HCT116 (cell line): ENCODE measurements around the gene KCNMB2. TPM values are rescaled to one million over a fixed set of nuclear protein-coding genes. Genes with fewer than 3 reads are reported as not detected.

ENCODE experiments used
- ATAC-seq: fragments of 200-7000 bp; cut with Tn5 transposase; 2 replicates; pipeline ENCODE4 v1.9.1; 2020; ENCODE audit warnings: mild to moderate bottlenecking, moderate library complexity
- BruUV-seq: library from RNA; stranded (reverse); fragments of 400-500 nt; replicated peaks from 2 replicates; lab custom pipeline; 2021; lab: Mats Ljungman, UMichigan
- CTCF ChIA-PET: fragments of 300-600 bp; sonication (Branson Sonifier 250); formaldehyde crosslinking; loops from one replicate; lab custom pipeline; 2021; ENCODE audit warnings: antibody characterized with exemption; lab: Charles Lee
- POLR2A ChIA-PET: fragments of 300-600, 350-600 bp; sonication (Branson Sonifier 250); formaldehyde crosslinking; loops from one replicate; lab custom pipeline; 2021; ENCODE audit warnings: antibody characterized with exemption; lab: Charles Lee
- RAD21 ChIA-PET, 2 experiments: fragments of 300-600 bp; sonication (Branson Sonifier 250); formaldehyde crosslinking; loops; one replicate each; lab custom pipeline; 2023; ENCODE audit warnings: low total read pairs in 2 of 2; ENCODE audit not compliant: uncharacterized antibody in 2 of 2, unreplicated experiment in 2 of 2, low non-redundant PET in 1 of 2; lab: Charles Lee
- DNase-seq: peaks from one replicate; pipeline ENCODE4 v3.0.0-alpha.2; 2010; ENCODE audit warnings: low read depth, low spot score
- H2AFZ ChIP-seq: fragments of 200-600 bp; shearing (Covaris generic), sonication (generic); 2 replicates; pipeline ENCODE4 v1.6.1; 2017; ENCODE audit warnings: low read depth, mixed run types, mixed read lengths, antibody characterized with exemption, low read length; ENCODE audit not compliant: poor library complexity, severe bottlenecking
- H3K27ac ChIP-seq: 2 replicates; pipeline ENCODE4 v1.5.1; 2012; ENCODE audit warnings: low read depth, low read length
- H3K27me3 ChIP-seq: fragments of 200-600 bp; sonication (generic); 2 replicates; pipeline ENCODE4 v1.6.1; 2016; ENCODE audit warnings: mixed run types, low read length, mixed read lengths; ENCODE audit not compliant: insufficient read depth
- H3K36me3 ChIP-seq, 2 experiments: fragments of 200-500 bp in 1 of 2; fragments of 200-600 bp in 1 of 2; sonication (Bioruptor generic) in 1 of 2; sonication (generic) in 1 of 2; 2 replicates each; pipeline versions ENCODE4 v1.5.1 to v1.6.1; 2014 to 2016; ENCODE audit warnings: low read length in 2 of 2, inconsistent platforms in 1 of 2, mixed read lengths in 1 of 2, mixed run types in 1 of 2; ENCODE audit not compliant: insufficient read depth in 2 of 2, control insufficient read depth in 1 of 2
- H3K4me1 ChIP-seq, 2 experiments: fragments of 200-600 bp in 1 of 2; sonication (generic) in 1 of 2; 2 replicates each; pipeline versions ENCODE4 v1.5.1 to v1.6.1; 2012 to 2017; ENCODE audit warnings: low read length in 2 of 2, inconsistent platforms in 1 of 2, mild to moderate bottlenecking in 1 of 2, mixed read lengths in 1 of 2, mixed run types in 1 of 2, moderate library complexity in 1 of 2; ENCODE audit not compliant: insufficient read depth in 2 of 2, control insufficient read depth in 1 of 2
- H3K4me2 ChIP-seq: fragments of 200-600 bp; sonication (generic); 2 replicates; pipeline ENCODE4 v1.6.1; 2017; ENCODE audit warnings: mixed run types, low read length, mixed read lengths
- H3K4me3 ChIP-seq, 2 experiments: fragments of 200-600 bp in 1 of 2; sonication (generic) in 1 of 2; replicated peaks in 1 of 2; 2 replicates each; pipeline ENCODE4 v1.5.1; 2011 to 2016; ENCODE audit warnings: low read length in 2 of 2, control low read depth in 1 of 2, low read depth in 1 of 2, mild to moderate bottlenecking in 1 of 2, mixed read lengths in 1 of 2, mixed run types in 1 of 2
- H3K79me2 ChIP-seq: fragments of 200-600 bp; sonication (generic); 2 replicates; pipeline ENCODE4 v1.6.1; 2017; ENCODE audit warnings: mild to moderate bottlenecking, mixed run types, low read length, moderate library complexity, mixed read lengths; ENCODE audit not compliant: insufficient read depth
- H3K9ac ChIP-seq: fragments of 200-600 bp; sonication (generic); 2 replicates; pipeline ENCODE4 v1.6.1; 2016; ENCODE audit warnings: low read length, mixed read lengths
- H3K9me2 ChIP-seq: fragments of 200-600 bp; sonication (generic), shearing (Covaris generic); 2 replicates; pipeline ENCODE4 v1.6.1; 2017; ENCODE audit warnings: mixed run types, mild to moderate bottlenecking, moderate library complexity; ENCODE audit not compliant: insufficient read depth
- H3K9me3 ChIP-seq, 2 experiments: fragments of 200-500 bp in 1 of 2; fragments of 200-600 bp in 1 of 2; sonication (Bioruptor generic) in 1 of 2; sonication (generic) in 1 of 2; 2 replicates each; pipeline ENCODE4 v1.6.1; 2014 to 2017; ENCODE audit warnings: low read length in 2 of 2, mixed read lengths in 2 of 2, inconsistent platforms in 1 of 2, low read depth in 1 of 2, mild to moderate bottlenecking in 1 of 2, mixed run types in 1 of 2, moderate library complexity in 1 of 2; ENCODE audit not compliant: control insufficient read depth in 1 of 2, insufficient read depth in 1 of 2
- H4K20me1 ChIP-seq: fragments of 200-600 bp; sonication (generic), shearing (Covaris generic); 2 replicates; pipeline ENCODE4 v1.6.1; 2017; ENCODE audit warnings: mixed run types, mild to moderate bottlenecking, moderate library complexity; ENCODE audit not compliant: insufficient read depth
- ATF3 ChIP-seq: IDR thresholded peaks from 2 replicates; pipeline ENCODE4 v1.6.1; 2012
- CBX3 ChIP-seq: IDR thresholded peaks from 2 replicates; pipeline ENCODE4 v1.6.1; 2012; ENCODE audit warnings: low read depth
- CEBPB ChIP-seq: IDR thresholded peaks from 2 replicates; pipeline ENCODE4 v1.6.1; 2012; ENCODE audit warnings: low read depth
- CTCF ChIP-seq, 3 experiments: fragments of 200-600 bp in 1 of 3; sonication (generic) in 1 of 3; IDR thresholded peaks in 2 of 3; conservative IDR thresholded peaks in 1 of 3; 2 replicates each; pipeline ENCODE4 v1.5.1; 2012 to 2017; ENCODE audit warnings: low read depth in 2 of 3, low read length in 2 of 3, antibody characterized with exemption in 1 of 3, borderline replicate concordance in 1 of 3, control low read depth in 1 of 3, mild to moderate bottlenecking in 1 of 3, mixed read lengths in 1 of 3, mixed run types in 1 of 3, moderate library complexity in 1 of 3; ENCODE audit not compliant: insufficient read depth in 1 of 3
- EZH2 ChIP-seq: fragments of 200-600 bp; sonication (generic); IDR thresholded peaks from 2 replicates; pipeline ENCODE4 v1.6.1; 2017; ENCODE audit warnings: antibody characterized with exemption, mixed run types
- EZH2phosphoT487 ChIP-seq: fragments of 200-600 bp; IDR thresholded peaks from 2 replicates; pipeline ENCODE4 v1.6.1; 2018; ENCODE audit warnings: antibody characterized with exemption, borderline replicate concordance
- JUND ChIP-seq: IDR thresholded peaks from 2 replicates; pipeline ENCODE4 v1.6.1; 2012
- SIN3A ChIP-seq: IDR thresholded peaks from 2 replicates; pipeline ENCODE4 v1.6.1; 2012; ENCODE audit warnings: low read depth
- SP1 ChIP-seq: IDR thresholded peaks from 2 replicates; pipeline ENCODE4 v1.6.1; 2012; ENCODE audit warnings: low read depth
- SRF ChIP-seq: IDR thresholded peaks from 2 replicates; pipeline ENCODE4 v1.6.1; 2012; ENCODE audit warnings: low read depth
- ZBTB33 ChIP-seq: IDR thresholded peaks from 2 replicates; pipeline ENCODE4 v1.6.1; 2011; ENCODE audit warnings: mild to moderate bottlenecking, low read length, moderate library complexity; ENCODE audit not compliant: insufficient replicate concordance; ENCODE audit errors: extremely low read depth
- ZFX ChIP-seq: fragments of 450-650 bp; IDR thresholded peaks from 2 replicates; pipeline ENCODE4 v1.6.1; 2017
- intact Hi-C: fragments of 100-400 bp; cut with micrococcal nuclease; formaldehyde crosslinking; loops from 2 replicates; pipeline ENCODE4 v1.10.0; 2022
- total RNA-seq: library from RNA; stranded (reverse); gene quantifications from one replicate; pipeline ENCODE4 v1.2.1, GENCODE V29; 2021; ENCODE audit not compliant: unreplicated experiment

Gene KCNMB2
- total RNA-seq, 1 experiment from 2014 or later = not detected

DNA sequence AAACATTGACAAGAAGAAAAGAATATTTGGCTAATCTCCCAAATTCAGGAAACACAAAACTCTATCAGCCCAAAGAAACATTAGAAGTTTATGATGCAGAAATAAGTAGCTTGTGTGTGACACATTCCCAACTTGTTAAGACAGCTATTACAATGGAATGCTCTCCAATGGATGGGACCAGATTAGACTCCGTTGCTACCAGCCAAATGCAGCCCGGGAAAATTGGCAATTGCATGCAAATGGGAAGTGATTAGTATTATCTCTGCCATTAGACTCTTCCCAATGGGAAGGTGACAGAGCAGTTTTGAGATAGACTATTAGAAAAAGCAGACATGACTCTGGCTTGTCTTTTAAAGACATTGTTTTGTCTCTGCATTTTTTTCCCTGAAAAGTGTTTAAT, 37.4 kb upstream of the KCNMB2 start:
- no peak for TF ChIP-seq CEBPB
- TF ChIP-seq SP1 = no peak
- no peak for TF ChIP-seq ATF3
- no peak for TF ChIP-seq EZH2phosphoT487
- no peak for TF ChIP-seq JUND
- no TSS peak for BruUV-seq
- Histone ChIP-seq H4K20me1 (no peaks in the 10 kb centered on the region), H3K9me2 (no peaks in the 10 kb centered on the region), H3K36me3 (no peaks in the 10 kb centered on the region), H3K27me3 (no peaks in the 10 kb centered on the region), H3K27ac (no peak overlapping the region), H3K9ac (no peak overlapping the region), H3K4me2 (no peak overlapping the region), H3K79me2 (no peaks in the 10 kb centered on the region), H3K9me3 (no peaks in the 10 kb centered on the region), H3K4me3 (no peak overlapping the region), H3K4me1 (no peaks in the 10 kb centered on the region), H2AFZ (no peak overlapping the region)
- ATAC-seq (no peak), DNase-seq (no peak)
- ChIA-PET RAD21 (no interaction called here), POLR2A (no interaction called here), CTCF (no interaction called here)
- intact Hi-C loops = no loop called here

DNA sequence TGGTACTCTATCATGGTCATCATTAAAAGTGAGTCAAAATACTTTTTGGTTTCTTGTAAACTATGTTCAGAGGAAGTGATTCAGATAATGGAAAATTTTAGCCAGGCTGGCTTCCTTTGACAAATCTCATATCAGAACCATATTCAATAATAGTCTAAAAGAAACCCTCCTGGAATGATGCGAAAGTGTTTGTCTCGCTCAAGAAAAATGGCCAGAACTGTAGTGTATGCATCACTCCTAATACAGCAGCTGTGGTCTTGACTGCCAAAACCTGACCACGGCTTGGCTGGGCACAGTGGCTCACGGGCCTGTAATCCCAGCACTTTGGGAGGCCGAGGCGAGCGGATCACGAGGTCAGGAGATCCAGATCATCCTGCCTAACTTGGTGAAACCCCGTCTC, 35.6 kb upstream of the KCNMB2 start:
- ChIA-PET CTCF (no interaction called here), RAD21 (no interaction called here)
- H3K4me2 ChIP-seq = no peak overlapping the region
- H3K27ac ChIP-seq = no peak overlapping the region
- BruUV-seq = no TSS peak
- no peak for ATAC-seq
- no peaks in the 10 kb centered on the region for H3K79me2 ChIP-seq
- no peaks in the 10 kb centered on the region for H3K27me3 ChIP-seq
- no peaks in the 10 kb centered on the region for H4K20me1 ChIP-seq
- TF ChIP-seq SP1 (no peak), SIN3A (no peak), EZH2 (no peak), CBX3 (no peak), ZFX (no peak), CTCF (IDR thresholded peaks at IDR 0.05 in 2 of 3, conservative IDR thresholded peaks at IDR 0.05 in 1 of 3; ENCODE audit: borderline replicate concordance in 1 of 3, insufficient read depth in 1 of 3, low read depth in 2 of 3, low read length in 2 of 3) (no peak), ZBTB33 (no peak), SRF (no peak)
- TF ChIP-seq, all 23 proteins: peak for 0
- Histone ChIP-seq H3K4me1 (no peaks in the 10 kb centered on the region), H3K9me3 (no peaks in the 10 kb centered on the region), H2AFZ (no peak overlapping the region), H3K4me3 (no peak overlapping the region), H3K36me3 (no peaks in the 10 kb centered on the region), H3K9ac (no peak overlapping the region), H3K9me2 (no peaks in the 10 kb centered on the region)
- DNase-seq = no peak
- intact Hi-C loops = no loop called here
- POLR2A ChIA-PET = no interaction called here
